OCI-LY1 (cell line): Measurements from ENCODE around the gene HUS1.

Source experiments
- H2AFZ ChIP-seq: fragments of 200-600 bp; sonication (generic), shearing (Covaris generic); 2 replicates; pipeline ENCODE4 v1.6.0; 2014; ENCODE audit warnings: antibody characterized with exemption, mild to moderate bottlenecking, low read length
- H3F3A ChIP-seq: fragments of 200-600 bp; sonication (generic), shearing (Covaris generic); 2 replicates; pipeline ENCODE4 v1.6.0; 2014; ENCODE audit warnings: mild to moderate bottlenecking, antibody characterized with exemption, low read length, moderate library complexity; ENCODE audit not compliant: insufficient read depth
- H3K27ac ChIP-seq: fragments of 200-600 bp; sonication (generic); 2 replicates; pipeline ENCODE4 v1.5.1; 2014; ENCODE audit warnings: low read length, mixed run types, mild to moderate bottlenecking, low read depth; ENCODE audit not compliant: poor library complexity, severe bottlenecking
- H3K27me3 ChIP-seq: fragments of 200-600 bp; sonication (generic); 2 replicates; pipeline ENCODE4 v1.6.0; 2014; ENCODE audit warnings: antibody characterized with exemption, mild to moderate bottlenecking, low read length, moderate library complexity; ENCODE audit not compliant: insufficient read depth
- H3K36me3 ChIP-seq: fragments of 200-600 bp; sonication (generic); 2 replicates; pipeline ENCODE4 v1.6.1; 2014; ENCODE audit warnings: mild to moderate bottlenecking, antibody characterized with exemption, low read length, moderate library complexity, mixed read lengths; ENCODE audit not compliant: insufficient read depth
- H3K4me1 ChIP-seq: fragments of 200-600 bp; sonication (generic); 2 replicates; pipeline ENCODE4 v1.5.1; 2014; ENCODE audit warnings: mild to moderate bottlenecking, low read length, moderate library complexity; ENCODE audit not compliant: insufficient read depth, severe bottlenecking
- H3K4me2 ChIP-seq: fragments of 200-600 bp; sonication (generic), shearing (Covaris generic); 2 replicates; pipeline ENCODE4 v1.6.1; 2014; ENCODE audit warnings: low read length
- H3K4me3 ChIP-seq: fragments of 200-600 bp; sonication (generic); 2 replicates; pipeline ENCODE4 v1.5.1; 2014; ENCODE audit warnings: low read length, low read depth, mild to moderate bottlenecking, mixed read lengths; ENCODE audit not compliant: poor library complexity, severe bottlenecking
- H3K79me2 ChIP-seq: fragments of 200-600 bp; shearing (Covaris generic); 2 replicates; pipeline ENCODE4 v1.6.1; 2016; ENCODE audit warnings: mixed run types, low read length, mixed read lengths; ENCODE audit not compliant: insufficient read depth
- H3K9ac ChIP-seq: fragments of 200-600 bp; sonication (generic), shearing (Covaris generic); 2 replicates; pipeline ENCODE4 v1.6.1; 2014; ENCODE audit warnings: mild to moderate bottlenecking, low read length, mixed read lengths
- H3K9me2 ChIP-seq: fragments of 200-600 bp; sonication (generic), shearing (Covaris generic); 2 replicates; pipeline ENCODE4 v1.6.1; 2014; ENCODE audit warnings: low read depth, mild to moderate bottlenecking, low read length, mixed read lengths
- H3K9me3 ChIP-seq: fragments of 200-600 bp; shearing (Covaris generic); 2 replicates; pipeline ENCODE4 v1.6.1; 2014; ENCODE audit warnings: low read length, mixed read lengths
- H4K20me1 ChIP-seq: fragments of 200-600 bp; sonication (generic), shearing (Covaris generic); 2 replicates; pipeline ENCODE4 v1.6.0; 2016; ENCODE audit warnings: mild to moderate bottlenecking, low read length; ENCODE audit not compliant: insufficient read depth
- CTCF ChIP-seq: fragments of 200-600 bp; sonication (generic), shearing (Covaris generic); IDR thresholded peaks from 2 replicates; pipeline ENCODE4 v1.5.1; 2017; ENCODE audit warnings: mild to moderate bottlenecking, antibody characterized with exemption, low read length, moderate library complexity, mixed read lengths
- EZH2 ChIP-seq: fragments of 200-600 bp; sonication (generic), shearing (Covaris generic); IDR thresholded peaks from 2 replicates; pipeline ENCODE4 v1.8.0; 2017; ENCODE audit warnings: borderline replicate concordance, mixed run types, mild to moderate bottlenecking, antibody characterized with exemption, low read length, moderate library complexity, mixed read lengths

Gene HUS1

GRCh38 chr7:47970761-47971160, 8.7 kb downstream of the HUS1 start:
- Histone ChIP-seq H3K36me3 (peaks cover 77% of the 10 kb centered on the region), H3K4me2 (no peak overlapping the region), H3F3A (no peaks in the 10 kb centered on the region), H2AFZ (no peak overlapping the region), H3K4me1 (no peaks in the 10 kb centered on the region), H3K27me3 (no peaks in the 10 kb centered on the region), H3K79me2 (no peaks in the 10 kb centered on the region), H3K27ac (no peak overlapping the region), H3K9me2 (no peaks in the 10 kb centered on the region), H4K20me1 (no peaks in the 10 kb centered on the region), H3K9me3 (no peaks in the 10 kb centered on the region), H3K4me3 (no peak overlapping the region), H3K9ac (no peak overlapping the region)
- no peak for TF ChIP-seq EZH2
- no peak for TF ChIP-seq CTCF

- Histone ChIP-seq H3K9ac (no peak overlapping the region), H4K20me1 (no peaks in the 10 kb centered on the region), H3K9me3 (no peaks in the 10 kb centered on the region), H3K36me3 (peaks cover 77% of the 10 kb centered on the region), H3F3A (no peaks in the 10 kb centered on the region), H3K79me2 (no peaks in the 10 kb centered on the region), H3K9me2 (no peaks in the 10 kb centered on the region), H3K27me3 (no peaks in the 10 kb centered on the region), H3K4me2 (no peak overlapping the region), H2AFZ (no peak overlapping the region), H3K27ac (no peak overlapping the region), H3K4me3 (no peak overlapping the region), H3K4me1 (no peaks in the 10 kb centered on the region)
- TF ChIP-seq EZH2 (no peak), CTCF (peak; percentile 99)
Observed at GRCh38 chr7:47968847-47969774, 10.3 kb downstream of the HUS1 start.

- no peaks in the 10 kb centered on the region for H3K79me2 ChIP-seq
- no peaks in the 10 kb centered on the region for H4K20me1 ChIP-seq
- H3K9me3 ChIP-seq, result no peaks in the 10 kb centered on the region
- no peak overlapping the region for H2AFZ ChIP-seq
- no peak overlapping the region for H3K4me2 ChIP-seq
- no peak overlapping the region for H3K27ac ChIP-seq
- no peak overlapping the region for H3K9ac ChIP-seq
- H3K4me1 ChIP-seq, result no peaks in the 10 kb centered on the region
- H3K4me3 ChIP-seq, result no peak overlapping the region
- no peaks in the 10 kb centered on the region for H3K9me2 ChIP-seq
- peaks cover 77% of the 10 kb centered on the region for H3K36me3 ChIP-seq
- H3F3A ChIP-seq, result no peaks in the 10 kb centered on the region
- TF ChIP-seq CTCF (no peak), EZH2 (no peak)
- no peaks in the 10 kb centered on the region for H3K27me3 ChIP-seq
Observed at GRCh38 chr7:47967708-47968107, 11.7 kb downstream of the HUS1 start.
